Fibroblast of pulmonary artery (primary cell): Measurements from ENCODE around the gene STX4.

Experiments
- DNase-seq: peaks from one replicate; pipeline ENCODE4 v3.0.0-alpha.2; 2010; ENCODE audit warnings: low read depth
- H3K4me3 ChIP-seq: replicated peaks from 2 replicates; pipeline ENCODE4 v1.5.1; 2011; ENCODE audit warnings: low read depth, mild to moderate bottlenecking, control low read depth, low read length, moderate library complexity
- TF ChIP-seq, protein P1 (sequence below): IDR thresholded peaks from 2 replicates; pipeline ENCODE4 v1.5.1; 2011; ENCODE audit warnings: mild to moderate bottlenecking, control low read depth, low read length, inconsistent platforms; ENCODE audit errors: missing control alignments

The STX4 gene

DNA sequence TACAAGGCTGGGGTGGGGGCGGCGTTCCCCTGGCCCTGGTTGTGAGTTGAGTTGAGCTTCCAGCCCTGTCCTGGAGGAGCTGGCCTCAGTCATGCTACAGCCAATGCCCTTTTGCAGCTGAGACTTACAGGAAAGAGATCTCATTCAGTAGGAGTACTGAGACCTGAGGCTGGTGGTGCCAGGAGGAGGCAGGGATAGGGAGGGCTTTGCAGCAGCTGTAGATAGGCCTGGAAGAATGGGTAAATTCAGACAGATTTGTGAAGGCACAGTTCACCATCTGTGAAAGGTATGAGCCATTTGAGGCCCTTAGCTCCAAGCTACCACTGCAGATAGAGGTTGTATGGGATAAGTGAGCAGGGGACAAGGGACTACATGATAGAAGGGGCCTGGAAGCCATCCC lies 5.6 kb downstream of the STX4 start:
- H3K4me3 ChIP-seq = no peak overlapping the region
- TF ChIP-seq, protein P1, sequence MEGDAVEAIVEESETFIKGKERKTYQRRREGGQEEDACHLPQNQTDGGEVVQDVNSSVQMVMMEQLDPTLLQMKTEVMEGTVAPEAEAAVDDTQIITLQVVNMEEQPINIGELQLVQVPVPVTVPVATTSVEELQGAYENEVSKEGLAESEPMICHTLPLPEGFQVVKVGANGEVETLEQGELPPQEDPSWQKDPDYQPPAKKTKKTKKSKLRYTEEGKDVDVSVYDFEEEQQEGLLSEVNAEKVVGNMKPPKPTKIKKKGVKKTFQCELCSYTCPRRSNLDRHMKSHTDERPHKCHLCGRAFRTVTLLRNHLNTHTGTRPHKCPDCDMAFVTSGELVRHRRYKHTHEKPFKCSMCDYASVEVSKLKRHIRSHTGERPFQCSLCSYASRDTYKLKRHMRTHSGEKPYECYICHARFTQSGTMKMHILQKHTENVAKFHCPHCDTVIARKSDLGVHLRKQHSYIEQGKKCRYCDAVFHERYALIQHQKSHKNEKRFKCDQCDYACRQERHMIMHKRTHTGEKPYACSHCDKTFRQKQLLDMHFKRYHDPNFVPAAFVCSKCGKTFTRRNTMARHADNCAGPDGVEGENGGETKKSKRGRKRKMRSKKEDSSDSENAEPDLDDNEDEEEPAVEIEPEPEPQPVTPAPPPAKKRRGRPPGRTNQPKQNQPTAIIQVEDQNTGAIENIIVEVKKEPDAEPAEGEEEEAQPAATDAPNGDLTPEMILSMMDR = no peak
- no peak for DNase-seq

DNA sequence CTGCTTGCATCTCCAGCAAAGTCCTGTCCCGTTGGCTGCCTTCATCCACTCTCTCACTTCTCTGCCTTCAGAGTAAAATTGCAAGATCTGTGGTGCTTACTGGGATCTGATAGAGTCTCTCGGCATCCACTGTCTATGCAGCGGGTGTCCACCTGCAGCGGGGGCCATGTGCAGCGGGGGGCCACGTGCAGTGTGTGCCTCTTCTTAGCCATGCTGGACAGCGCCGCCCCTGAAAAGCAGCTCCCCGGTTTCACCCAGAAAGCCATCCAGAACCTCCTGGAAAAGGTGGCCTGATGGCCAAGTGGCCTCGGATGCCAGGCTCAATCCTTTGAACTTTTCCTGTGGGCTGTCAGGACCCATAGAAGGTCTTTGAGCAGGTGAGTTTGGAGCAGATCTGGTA lies 9.5 kb downstream of the STX4 start:
- TF ChIP-seq, protein P1 = no peak
- H3K4me3 ChIP-seq = no peak overlapping the region
- no peak for DNase-seq

DNA sequence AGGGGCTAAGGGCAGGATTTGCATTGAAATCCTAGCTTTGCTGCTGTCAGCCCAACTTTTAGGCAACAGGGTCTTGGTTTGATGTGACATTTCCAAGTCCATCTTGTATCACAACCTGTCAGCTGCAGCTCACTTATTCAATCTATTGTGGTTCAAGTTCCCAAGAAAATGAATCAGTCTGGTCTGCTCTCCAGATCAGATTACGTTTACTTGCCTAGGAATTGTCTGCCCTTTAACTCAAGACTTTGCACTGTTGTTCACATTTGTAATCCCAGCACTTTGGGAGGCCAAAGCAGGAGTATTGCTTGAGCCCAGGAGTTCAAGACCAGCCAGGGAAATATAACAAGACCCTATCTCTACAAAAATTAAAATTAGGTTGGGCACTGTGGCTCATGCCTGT lies 10.0 kb downstream of the STX4 start:
- no peak for DNase-seq
- TF ChIP-seq, protein P1 = no peak
- no peak overlapping the region for H3K4me3 ChIP-seq

DNA sequence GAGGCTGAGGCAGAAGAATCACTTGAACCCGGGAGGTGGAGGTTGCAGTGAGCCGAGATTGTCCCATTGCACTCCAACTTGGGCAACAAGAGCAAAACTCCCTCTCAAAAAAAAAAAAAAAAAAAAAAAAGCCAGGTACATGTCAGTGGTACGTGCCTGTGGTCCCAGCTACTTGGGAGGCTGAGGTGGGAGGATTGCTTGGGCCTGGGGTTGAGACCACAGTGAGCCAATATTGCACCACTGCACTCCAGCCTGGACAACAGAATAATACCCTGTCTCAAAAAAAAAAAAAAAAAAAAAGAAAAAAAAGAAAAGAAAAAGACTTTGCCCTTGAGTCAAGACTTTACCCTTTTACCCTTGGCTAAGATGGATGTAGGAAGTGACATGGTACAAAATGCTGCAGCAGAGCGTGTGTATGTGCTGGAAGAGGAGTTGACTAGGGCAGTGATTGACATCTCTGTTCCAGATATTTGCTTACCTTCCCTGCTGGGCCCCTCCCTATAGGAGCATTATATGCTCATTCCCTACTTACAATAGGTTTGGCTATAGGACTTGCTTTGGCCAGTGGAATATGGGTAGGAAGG lies 10.6 kb downstream of the STX4 start:
- DNase-seq = no peak
- no peak overlapping the region for H3K4me3 ChIP-seq
- TF ChIP-seq, protein P1 = no peak

DNA sequence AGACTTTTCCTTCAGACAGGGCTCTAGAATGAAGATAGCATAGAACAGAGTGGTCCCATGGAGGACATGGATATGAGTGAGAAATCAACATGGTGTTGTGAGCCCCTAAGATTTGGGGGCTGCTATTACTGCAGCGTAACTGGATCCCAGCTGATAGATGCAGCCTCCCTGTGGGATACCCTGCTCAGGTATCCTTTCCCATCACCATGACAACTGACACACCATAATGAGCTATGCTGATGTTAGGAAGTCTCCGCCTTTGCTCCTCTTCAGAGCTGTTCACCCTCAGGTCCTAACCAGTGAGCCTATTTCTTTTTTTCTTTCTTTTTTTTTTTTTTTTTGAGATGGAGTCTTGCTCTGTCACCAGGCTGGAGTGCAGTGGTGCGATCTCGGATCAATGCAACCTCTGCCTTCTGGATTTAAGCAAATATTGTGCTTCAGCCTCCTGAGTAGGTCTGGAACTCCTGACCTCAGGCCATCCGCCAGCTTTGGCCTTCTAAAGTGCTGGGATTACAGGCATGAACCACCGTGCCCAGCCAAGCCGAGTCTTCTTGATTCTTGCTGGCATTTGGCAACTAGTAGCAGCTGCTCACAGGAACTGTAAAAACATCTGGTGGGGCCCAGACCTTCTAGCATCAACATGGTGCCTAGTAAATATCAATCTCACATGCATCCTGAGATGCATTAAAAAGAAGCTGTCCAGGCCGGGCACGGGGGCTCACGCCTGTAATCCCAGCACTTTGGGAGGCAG lies 17.1 kb downstream of the STX4 start:
- no peak for DNase-seq
- TF ChIP-seq, protein P1 = no peak

DNA sequence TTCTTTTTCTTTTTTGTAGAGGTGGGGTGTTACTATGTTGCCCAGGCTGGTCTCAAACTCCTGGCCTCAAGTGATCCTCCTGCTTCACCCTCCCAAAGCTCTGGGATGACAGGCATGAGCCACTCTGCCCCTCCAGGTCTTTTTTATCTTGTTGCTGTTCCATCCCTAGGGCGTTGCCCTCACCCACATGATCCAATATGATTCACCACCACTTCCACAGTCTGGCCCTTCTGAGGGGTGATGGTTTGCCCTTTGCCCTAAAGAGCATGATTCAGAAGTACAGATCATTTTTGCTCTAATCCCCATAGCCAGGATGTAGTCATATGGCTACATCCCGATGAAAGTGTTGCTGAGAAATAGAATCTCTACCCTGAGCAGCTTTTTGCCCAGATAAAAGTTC lies 18.8 kb downstream of the STX4 start:
- no peak overlapping the region for H3K4me3 ChIP-seq
- TF ChIP-seq, protein P1 = no peak
- peak; percentile 79 for DNase-seq

More for the DNA sequence above, 17.1 kb downstream of the STX4 start:
- no peak overlapping the region for H3K4me3 ChIP-seq

DNA sequence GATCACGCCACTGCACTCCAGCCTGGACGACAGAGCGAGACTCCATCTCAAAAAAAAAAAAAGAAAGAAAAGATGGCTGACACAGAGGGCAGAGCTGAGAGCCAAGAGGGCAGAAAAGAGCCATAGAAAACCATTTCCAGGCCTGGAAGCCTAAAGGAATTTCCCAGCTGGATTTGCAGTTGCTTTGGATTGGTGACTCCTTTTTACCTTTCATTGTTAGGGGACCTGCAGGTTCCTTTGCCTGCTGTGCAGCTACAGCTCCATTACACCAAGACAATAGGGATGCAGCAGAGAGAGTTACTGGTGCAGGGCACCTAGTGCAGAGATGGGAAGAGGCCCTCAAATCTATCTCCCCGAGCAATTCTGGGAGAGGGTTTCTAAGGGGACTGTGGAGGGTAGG lies 22.3 kb downstream of the STX4 start:
- H3K4me3 ChIP-seq = no peak overlapping the region
- TF ChIP-seq, protein P1 = no peak
- DNase-seq = no peak
